COLO829 (cell line): ENCODE results near the gene HS2ST1.
"Not testable (repeated sequence)": the region's sequence is repeated elsewhere in the genome, so short reads cannot be mapped to it uniquely, and the experiment has no call there.

Experiments
- DNase-seq: peaks from one replicate; pipeline ENCODE4 v3.0.0; 2012; ENCODE audit warnings: low spot score

The HS2ST1 gene

DNA sequence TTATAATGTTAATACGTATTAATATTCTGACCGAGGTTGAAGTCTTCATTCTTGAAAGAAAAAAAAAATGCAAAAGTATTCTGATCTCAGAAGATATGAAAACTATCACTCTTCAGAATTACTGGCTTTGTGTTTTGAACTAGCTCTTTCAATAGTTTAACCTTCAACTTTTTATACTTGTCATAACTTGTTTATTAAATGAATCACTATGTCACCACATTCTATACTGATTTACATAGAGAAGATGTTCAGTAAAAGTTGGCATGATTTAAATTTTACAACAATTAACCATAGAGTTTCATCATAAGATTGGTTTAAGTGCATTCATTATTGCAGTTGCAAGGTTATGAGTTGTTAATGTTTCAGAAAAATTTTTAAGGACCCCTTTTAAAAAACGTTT is 57.3 kb downstream of the HS2ST1 start:
- DNase-seq = no peak

GRCh38 chr1:86972262-86972661 is 57.8 kb downstream of the HS2ST1 start:
- DNase-seq = no peak

DNA sequence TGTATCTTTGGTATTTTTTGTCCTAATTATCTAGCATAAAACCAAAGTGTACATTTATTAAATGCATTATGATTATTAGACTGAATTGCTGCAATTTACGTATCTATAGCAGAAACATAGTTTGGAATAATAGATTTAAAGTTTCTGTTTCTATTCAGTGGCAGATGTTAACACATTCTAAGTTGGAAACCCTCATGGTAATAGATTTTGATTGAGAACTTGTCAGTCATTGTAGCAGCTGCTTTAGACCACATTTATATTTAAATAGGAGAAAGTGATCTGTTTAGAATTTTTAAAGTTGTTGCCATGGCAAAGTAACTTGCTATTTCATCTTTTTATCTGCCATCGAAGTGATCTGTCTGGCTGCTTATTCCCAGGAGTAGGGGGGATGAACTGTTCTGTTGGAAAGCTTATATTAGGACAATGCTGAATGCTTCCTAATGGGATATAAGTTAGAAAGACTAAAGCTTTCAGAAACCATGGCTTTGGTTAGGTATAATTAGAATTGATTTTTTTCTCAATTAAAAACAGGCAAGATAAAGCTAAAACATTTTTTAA is 61.6 kb downstream of the HS2ST1 start:
- DNase-seq = no peak

- DNase-seq = no peak
These were observed 62.2 kb downstream of the HS2ST1 start for GRCh38 chr1:86976664-86977063.

DNA sequence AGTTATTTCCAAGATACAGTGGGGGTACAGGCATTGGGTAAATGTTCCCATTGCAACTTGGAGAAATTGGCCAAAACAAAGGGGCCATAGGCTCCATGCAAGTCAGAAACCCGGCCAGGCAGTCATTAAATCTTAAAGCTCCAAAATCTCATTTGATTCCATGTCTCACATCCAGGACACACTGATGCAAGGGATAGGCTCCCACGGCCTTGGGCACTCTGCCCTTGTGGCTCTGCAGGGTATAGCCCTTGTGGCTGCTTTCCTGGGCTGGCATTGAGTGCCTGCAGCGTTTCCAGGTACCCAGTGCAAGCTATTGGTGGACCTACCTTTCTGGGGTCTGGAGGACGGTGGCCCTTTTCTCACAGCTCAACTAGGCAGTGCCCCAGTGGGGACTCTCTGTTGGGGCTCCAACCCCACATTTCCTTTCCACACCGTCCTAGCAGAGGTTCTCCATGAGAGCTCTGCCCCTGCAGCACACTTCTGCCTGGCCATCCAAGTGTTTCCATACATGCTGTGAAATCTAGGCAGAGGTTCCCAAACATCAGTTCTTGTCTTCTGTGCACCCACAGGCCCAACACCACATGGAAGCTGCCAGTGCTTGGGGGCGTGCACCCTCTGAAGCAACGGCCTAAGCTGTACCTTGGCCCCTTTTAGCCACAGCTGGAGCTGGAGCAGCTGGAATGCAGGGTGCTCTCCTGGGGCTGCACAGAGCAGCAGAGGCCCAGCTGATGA is 67.2 kb downstream of the HS2ST1 start:
- no peak for DNase-seq

GRCh38 chr1:86983677-86984076 is 69.2 kb downstream of the HS2ST1 start:
- not testable (repeated sequence) for DNase-seq

DNA sequence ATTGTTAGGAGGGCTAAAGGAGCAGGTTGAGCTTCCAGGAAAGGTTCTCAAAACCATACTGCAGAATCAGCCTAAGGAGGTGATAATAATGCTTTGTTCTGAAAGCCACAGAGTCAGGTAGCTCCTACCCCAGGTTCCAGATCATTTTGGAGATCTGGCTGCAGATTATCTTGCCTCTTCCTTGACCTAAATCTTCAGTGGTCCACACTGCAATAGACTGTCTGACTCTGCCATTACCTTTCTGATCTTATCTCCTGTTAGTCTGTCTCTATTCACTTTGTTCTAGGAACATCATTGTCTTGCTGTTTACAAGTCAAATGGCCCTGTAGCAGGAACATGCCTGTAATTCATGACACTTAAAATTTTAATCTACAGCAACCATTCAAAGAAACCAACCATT is 73.0 kb downstream of the HS2ST1 start:
- no peak for DNase-seq

- DNase-seq = no peak
These were observed 74.4 kb downstream of the HS2ST1 start for GRCh38 chr1:86988835-86989234.

- DNase-seq = not testable (repeated sequence)
These were observed 75.3 kb downstream of the HS2ST1 start for GRCh38 chr1:86989690-86990089.

- DNase-seq = no peak
These were observed 76.4 kb downstream of the HS2ST1 start for GRCh38 chr1:86990826-86991225.

GRCh38 chr1:86991549-86992186 is 77.2 kb downstream of the HS2ST1 start:
- no peak for DNase-seq

- DNase-seq = no peak
These were observed 78.4 kb downstream of the HS2ST1 start for GRCh38 chr1:86992861-86993260.

DNA sequence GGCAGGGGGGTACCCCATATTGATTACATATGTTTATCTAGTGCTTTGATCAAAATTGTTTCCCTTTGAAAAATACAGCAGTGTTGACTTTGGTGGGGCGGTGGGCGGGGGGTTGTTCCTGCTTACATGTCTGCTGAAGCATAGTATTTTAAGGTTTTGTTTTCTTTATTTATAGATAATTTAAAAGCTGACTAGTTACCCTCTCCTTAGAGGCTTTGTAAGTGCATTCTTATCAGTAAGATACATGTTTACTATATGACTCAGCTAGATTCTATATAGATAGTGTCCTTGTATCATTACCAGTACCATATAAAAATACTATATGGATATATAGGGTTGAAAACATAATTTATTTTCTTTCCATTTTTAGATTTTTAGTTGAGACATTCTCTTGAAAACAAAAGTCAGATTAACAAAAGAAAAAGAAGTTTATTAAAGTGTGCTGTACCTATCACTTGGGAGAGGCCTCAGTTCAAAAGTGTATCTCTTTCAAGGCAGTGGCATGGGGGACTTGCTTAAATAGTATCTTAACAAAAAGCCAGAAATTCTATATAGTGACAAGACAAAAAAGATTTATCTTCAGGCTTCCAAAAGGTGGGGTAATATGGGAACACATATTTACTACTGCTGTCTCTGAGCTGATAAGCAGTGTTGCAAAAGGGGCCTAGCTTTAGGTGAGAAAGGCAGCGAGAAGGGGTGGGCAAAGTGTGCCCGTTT is 79.0 kb downstream of the HS2ST1 start:
- peak; percentile 1 for DNase-seq

GRCh38 chr1:86994061-86994460 is 79.6 kb downstream of the HS2ST1 start:
- DNase-seq = no peak

DNA sequence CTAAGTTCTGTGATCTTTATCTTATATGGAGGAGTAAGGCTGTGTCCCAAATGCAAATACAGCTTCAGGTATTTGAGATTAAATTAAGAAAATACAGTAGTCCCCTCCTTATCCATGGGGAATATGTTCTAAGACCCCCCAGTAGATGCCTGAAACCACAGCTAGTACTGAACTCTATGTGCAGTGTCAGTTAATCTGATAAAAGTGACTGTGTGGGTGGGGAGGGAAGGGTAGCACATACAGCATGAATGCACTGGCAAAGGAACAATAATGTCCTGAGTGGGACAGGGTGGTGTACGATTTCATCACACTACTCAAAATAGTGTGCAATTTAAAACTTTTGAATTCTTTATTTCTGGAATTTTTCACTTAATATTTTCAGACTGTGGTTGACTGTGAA is 83.1 kb downstream of the HS2ST1 start:
- DNase-seq = no peak

GRCh38 chr1:86998280-86998679 is 83.8 kb downstream of the HS2ST1 start:
- no peak for DNase-seq

GRCh38 chr1:86998727-86999126 is 84.3 kb downstream of the HS2ST1 start:
- no peak for DNase-seq

DNA sequence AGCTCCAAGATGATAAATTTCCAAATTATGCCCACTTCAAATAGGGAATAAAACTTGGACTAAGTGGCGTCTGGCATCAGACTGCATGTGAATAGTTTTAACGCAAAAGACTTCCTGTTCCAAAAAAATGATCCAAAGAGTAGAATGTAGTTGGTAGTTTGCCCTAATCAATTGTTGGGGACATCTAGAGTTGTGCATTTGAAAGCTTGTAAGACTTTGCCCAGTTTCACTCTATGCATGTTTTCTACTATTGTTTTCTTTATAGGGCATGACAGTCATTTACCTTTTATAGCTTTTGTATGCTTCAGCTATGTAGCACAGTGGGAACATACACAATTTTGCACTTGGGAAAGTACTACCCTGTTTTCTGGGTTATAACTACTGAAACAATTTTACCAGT is 86.0 kb downstream of the HS2ST1 start:
- DNase-seq = no peak

DNA sequence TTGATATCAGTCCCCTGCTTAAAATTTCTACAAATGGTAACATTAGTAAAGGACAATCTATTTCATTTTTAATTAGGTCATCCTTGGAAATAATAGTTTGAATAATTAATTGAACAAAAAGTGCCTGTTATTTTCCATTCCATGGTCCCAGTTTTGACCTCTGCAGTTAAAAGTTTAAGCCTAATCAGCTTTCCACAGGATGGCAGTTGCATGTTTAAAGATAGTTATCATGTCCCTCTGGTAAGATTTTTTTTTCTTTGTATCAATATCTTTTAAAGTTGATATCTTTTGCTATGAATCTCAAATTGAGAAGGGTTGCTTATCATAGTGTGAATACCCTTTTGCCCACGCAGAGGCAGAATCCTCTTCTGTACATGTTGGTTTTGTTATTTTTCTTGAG is 90.4 kb downstream of the HS2ST1 start:
- DNase-seq = no peak

GRCh38 chr1:87007323-87007722 is 92.9 kb downstream of the HS2ST1 start:
- DNase-seq = no peak

DNA sequence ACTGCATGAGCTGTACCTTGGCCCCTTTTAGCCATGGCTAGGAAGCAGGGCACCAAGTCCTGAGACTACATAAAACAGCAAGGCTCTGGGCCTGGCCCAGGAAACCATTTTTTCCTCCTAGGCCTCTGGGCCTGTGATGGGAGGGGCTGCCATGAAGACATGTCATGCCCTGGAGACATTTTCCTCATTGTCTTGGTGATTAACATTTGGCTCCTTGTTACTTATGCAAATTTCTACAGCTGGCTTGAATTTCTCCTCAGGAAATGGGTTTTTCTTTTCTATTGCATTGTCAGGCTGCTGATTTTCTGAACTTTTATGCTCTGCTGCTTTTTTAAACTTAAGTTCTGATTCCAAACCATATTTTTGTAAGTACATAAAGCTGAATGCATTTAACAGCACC is 99.0 kb downstream of the HS2ST1 start:
- DNase-seq = not testable (repeated sequence)

DNA sequence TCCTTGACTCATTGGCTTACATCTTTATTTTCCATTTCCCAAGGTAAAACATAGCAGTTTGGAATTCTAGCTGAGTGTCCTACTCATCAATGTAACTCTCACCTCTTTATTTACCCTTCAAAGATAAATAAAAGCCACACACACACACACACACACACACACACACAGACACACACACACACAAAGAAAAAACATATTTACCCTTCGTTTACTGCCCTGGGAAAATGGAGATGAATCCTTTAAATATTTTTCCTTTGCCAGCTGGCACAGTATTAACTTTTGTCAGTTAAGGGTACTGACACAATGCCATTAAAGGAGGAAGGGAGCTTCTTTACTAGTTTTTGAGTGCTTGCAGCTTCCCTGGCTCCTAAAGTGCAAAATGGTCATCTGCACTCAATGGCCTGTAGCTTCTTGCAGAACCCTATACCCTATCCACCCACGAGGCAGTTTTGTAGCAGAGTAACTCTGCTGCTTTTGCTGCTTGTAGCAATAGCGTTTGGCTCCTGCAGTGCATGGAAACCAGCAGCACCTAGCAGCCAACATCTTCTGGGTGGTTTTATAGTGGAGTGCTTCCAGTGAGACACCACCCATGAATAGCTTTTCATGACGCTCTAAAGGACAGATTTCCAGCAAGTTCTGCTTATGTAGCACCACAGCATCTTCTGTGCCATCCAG is 103.7 kb downstream of the HS2ST1 start:
- no peak for DNase-seq
